Transverse colon (tissue), 4 donors: ENCODE data around the gene LTA.

ENCODE experiments used
- EP300 ChIP-seq: sonication (generic); formaldehyde crosslinking; IDR thresholded peaks from one replicate; pipeline ENCODE4 v1.6.1; 2017; ENCODE audit warnings: antibody characterized with exemption, low read depth
- POLR2AphosphoS5 ChIP-seq, 3 donors: sonication (generic); formaldehyde crosslinking; IDR thresholded peaks; one replicate each; pipeline ENCODE4 v1.6.1; 2016; ENCODE audit warnings: antibody characterized with exemption in 3 of 3
- TF ChIP-seq, protein P1 (sequence below), 5 experiments: fragments of 200-600 bp in 3 of 5; fragments of 450-650 bp in 2 of 5; sonication (generic) in 3 of 5; IDR thresholded peaks; 1 replicate in 2 of 5; 2 replicates in 3 of 5; pipeline ENCODE4 v1.5.1; 2016 to 2017; ENCODE audit warnings: antibody characterized with exemption in 5 of 5, inconsistent platforms in 3 of 5, mild to moderate bottlenecking in 2 of 5, moderate library complexity in 1 of 5

DNA sequence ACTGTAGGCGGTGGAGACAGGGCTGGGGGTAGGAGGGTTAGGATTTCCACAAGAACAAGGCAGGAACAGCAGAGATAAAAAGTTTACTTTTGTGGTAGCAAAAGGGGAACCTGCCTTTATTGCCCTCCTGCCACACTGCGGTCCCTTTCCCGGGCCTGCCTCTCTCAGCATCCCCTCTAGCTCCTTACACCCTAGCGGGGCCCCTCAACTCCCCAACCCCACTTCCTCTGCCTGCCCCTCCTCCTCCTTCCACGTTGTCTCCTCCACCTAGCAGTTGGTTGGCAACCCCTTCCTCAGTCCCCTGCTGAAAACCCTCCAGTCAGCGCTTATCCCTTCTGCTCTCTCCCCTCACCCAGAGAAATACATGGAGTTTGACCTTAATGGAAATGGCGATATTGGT, 43.7 kb downstream of the LTA start:
- TF ChIP-seq EP300 (no peak), POLR2AphosphoS5 (IDR thresholded peaks at IDR 0.05) (no peak)
- TF ChIP-seq, protein P1, sequence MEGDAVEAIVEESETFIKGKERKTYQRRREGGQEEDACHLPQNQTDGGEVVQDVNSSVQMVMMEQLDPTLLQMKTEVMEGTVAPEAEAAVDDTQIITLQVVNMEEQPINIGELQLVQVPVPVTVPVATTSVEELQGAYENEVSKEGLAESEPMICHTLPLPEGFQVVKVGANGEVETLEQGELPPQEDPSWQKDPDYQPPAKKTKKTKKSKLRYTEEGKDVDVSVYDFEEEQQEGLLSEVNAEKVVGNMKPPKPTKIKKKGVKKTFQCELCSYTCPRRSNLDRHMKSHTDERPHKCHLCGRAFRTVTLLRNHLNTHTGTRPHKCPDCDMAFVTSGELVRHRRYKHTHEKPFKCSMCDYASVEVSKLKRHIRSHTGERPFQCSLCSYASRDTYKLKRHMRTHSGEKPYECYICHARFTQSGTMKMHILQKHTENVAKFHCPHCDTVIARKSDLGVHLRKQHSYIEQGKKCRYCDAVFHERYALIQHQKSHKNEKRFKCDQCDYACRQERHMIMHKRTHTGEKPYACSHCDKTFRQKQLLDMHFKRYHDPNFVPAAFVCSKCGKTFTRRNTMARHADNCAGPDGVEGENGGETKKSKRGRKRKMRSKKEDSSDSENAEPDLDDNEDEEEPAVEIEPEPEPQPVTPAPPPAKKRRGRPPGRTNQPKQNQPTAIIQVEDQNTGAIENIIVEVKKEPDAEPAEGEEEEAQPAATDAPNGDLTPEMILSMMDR (IDR thresholded peaks at IDR 0.05) = no peak
